Measurements from ENCODE around the gene CFAP46.

CFAP46 gene

GRCh38 chr10:132876993-132877431, 65.4 kb downstream of the CFAP46 start:
- H3K36me3 ChIP-seq (ENCODE audit: control insufficient read depth in 4 of 4, insufficient read depth in 4 of 4, low read length in 3 of 4) = no peaks in the 10 kb centered on the region
- no peak overlapping the region for H3K4me3 ChIP-seq (ENCODE audit: control insufficient read depth in 1 of 7, extremely low read depth in 1 of 7, insufficient read depth in 4 of 7, low read depth in 2 of 7, low read length in 6 of 7)
- H3K4me1 ChIP-seq (ENCODE audit: control extremely low read depth in 1 of 4, control insufficient read depth in 4 of 4, insufficient read depth in 4 of 4, low read length in 3 of 4) = peaks cover 0 to 3% (median under 1%) of the 10 kb centered on the region in 4 experiments
- CTCF ChIA-PET = no interaction called here
- H3K27ac ChIP-seq (ENCODE audit: insufficient read depth in 1 of 2, low read depth in 1 of 2, low read length in 2 of 2, poor library complexity in 1 of 2, severe bottlenecking in 2 of 2) = no peak overlapping the region
- H3K27me3 ChIP-seq (replicated peaks in 2 of 5; ENCODE audit: control insufficient read depth in 4 of 5, insufficient read depth in 5 of 5, low read length in 4 of 5) = peaks cover 0 to 69% (median 4%) of the 10 kb centered on the region in 5 experiments
- WGBS (ENCODE audit: insufficient coverage) = 91% methylated on average over 15 of the region's 15 CpGs
- peaks cover 0 to 10% (median 0%) of the 10 kb centered on the region in 5 experiments for H3K9me3 ChIP-seq (ENCODE audit: control extremely low read depth in 1 of 5, control insufficient read depth in 4 of 5, insufficient read depth in 2 of 5, low read depth in 1 of 5, low read length in 4 of 5)
- POLR2A ChIA-PET = no interaction called here
- DNase-seq = no peak

GRCh38 chr10:132876131-132876860, 66.1 kb downstream of the CFAP46 start:
- H3K27ac ChIP-seq (ENCODE audit: insufficient read depth in 1 of 2, low read depth in 1 of 2, low read length in 2 of 2, poor library complexity in 1 of 2, severe bottlenecking in 2 of 2) = no peak overlapping the region
- no peak for DNase-seq
- H3K36me3 ChIP-seq (ENCODE audit: control insufficient read depth in 4 of 4, insufficient read depth in 4 of 4, low read length in 3 of 4) = no peaks in the 10 kb centered on the region
- peaks cover 0 to 12% (median 0%) of the 10 kb centered on the region in 5 experiments for H3K9me3 ChIP-seq (ENCODE audit: control extremely low read depth in 1 of 5, control insufficient read depth in 4 of 5, insufficient read depth in 2 of 5, low read depth in 1 of 5, low read length in 4 of 5)
- WGBS (ENCODE audit: insufficient coverage) = 97% methylated on average over 17 of the region's 18 CpGs
- H3K4me1 ChIP-seq (ENCODE audit: control extremely low read depth in 1 of 4, control insufficient read depth in 4 of 4, insufficient read depth in 4 of 4, low read length in 3 of 4) = peaks cover 0 to 3% (median under 1%) of the 10 kb centered on the region in 4 experiments
- H3K4me3 ChIP-seq (ENCODE audit: control insufficient read depth in 1 of 7, extremely low read depth in 1 of 7, insufficient read depth in 4 of 7, low read depth in 2 of 7, low read length in 6 of 7) = no peak overlapping the region
- ChIA-PET POLR2A (no interaction called here), CTCF (no interaction called here)
- H3K27me3 ChIP-seq (replicated peaks in 2 of 5; ENCODE audit: control insufficient read depth in 4 of 5, insufficient read depth in 5 of 5, low read length in 4 of 5) = peaks cover 0 to 66% (median 4%) of the 10 kb centered on the region in 5 experiments

- Histone ChIP-seq H3K27ac (ENCODE audit: insufficient read depth in 1 of 2, low read depth in 1 of 2, low read length in 2 of 2, poor library complexity in 1 of 2, severe bottlenecking in 2 of 2) (no peak overlapping the region), H3K4me3 (ENCODE audit: control insufficient read depth in 1 of 7, extremely low read depth in 1 of 7, insufficient read depth in 4 of 7, low read depth in 2 of 7, low read length in 6 of 7) (no peak overlapping the region), H3K27me3 (replicated peaks in 2 of 5; ENCODE audit: control insufficient read depth in 4 of 5, insufficient read depth in 5 of 5, low read length in 4 of 5) (peaks cover 0 to 65% (median 4%) of the 10 kb centered on the region in 5 experiments), H3K4me1 (ENCODE audit: control extremely low read depth in 1 of 4, control insufficient read depth in 4 of 4, insufficient read depth in 4 of 4, low read length in 3 of 4) (peaks cover 0 to 3% (median under 1%) of the 10 kb centered on the region in 4 experiments), H3K9me3 (ENCODE audit: control extremely low read depth in 1 of 5, control insufficient read depth in 4 of 5, insufficient read depth in 2 of 5, low read depth in 1 of 5, low read length in 4 of 5) (peaks cover 0 to 20% (median 0%) of the 10 kb centered on the region in 5 experiments), H3K36me3 (ENCODE audit: control insufficient read depth in 4 of 4, insufficient read depth in 4 of 4, low read length in 3 of 4) (no peaks in the 10 kb centered on the region)
- ChIA-PET POLR2A (no interaction called here), CTCF (no interaction called here)
- WGBS (ENCODE audit: insufficient coverage) = 100% methylated on average over 2 of the region's 2 CpGs
- DNase-seq = no peak
These were observed 66.9 kb downstream of the CFAP46 start for GRCh38 chr10:132875435-132875834.

DNA sequence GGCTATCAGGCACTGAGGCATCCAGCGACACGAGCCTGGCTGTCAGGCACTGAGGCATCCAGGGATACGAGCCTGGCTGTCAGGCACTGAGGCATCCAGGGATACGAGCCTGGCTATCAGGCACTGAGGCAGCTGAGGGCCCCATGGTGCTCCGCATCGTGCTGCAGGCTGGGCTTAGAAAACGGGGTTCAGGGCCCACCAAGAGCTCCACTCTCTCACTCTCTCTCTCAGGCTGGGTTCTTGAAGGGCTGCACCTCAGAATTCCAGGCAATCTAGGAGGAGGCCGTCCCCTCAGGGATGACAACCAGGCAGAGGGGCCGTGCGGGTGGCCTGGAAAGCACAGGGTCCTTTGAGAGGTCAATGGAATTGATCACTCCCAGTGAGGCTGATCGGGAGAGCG, 69.0 kb downstream of the CFAP46 start:
- POLR2A ChIA-PET = no interaction called here

GRCh38 chr10:132872658-132873057, 69.7 kb downstream of the CFAP46 start:
- Histone ChIP-seq H3K4me1 (ENCODE audit: control extremely low read depth in 1 of 4, control insufficient read depth in 4 of 4, insufficient read depth in 4 of 4, low read length in 3 of 4) (no peaks in the 10 kb centered on the region), H3K9me3 (ENCODE audit: control extremely low read depth in 1 of 5, control insufficient read depth in 4 of 5, insufficient read depth in 2 of 5, low read depth in 1 of 5, low read length in 4 of 5) (peaks cover 0 to 26% (median 0%) of the 10 kb centered on the region in 5 experiments), H3K4me3 (ENCODE audit: control insufficient read depth in 1 of 7, extremely low read depth in 1 of 7, insufficient read depth in 4 of 7, low read depth in 2 of 7, low read length in 6 of 7) (no peak overlapping the region), H3K36me3 (ENCODE audit: control insufficient read depth in 4 of 4, insufficient read depth in 4 of 4, low read length in 3 of 4) (no peaks in the 10 kb centered on the region), H3K27ac (ENCODE audit: insufficient read depth in 1 of 2, low read depth in 1 of 2, low read length in 2 of 2, poor library complexity in 1 of 2, severe bottlenecking in 2 of 2) (no peak overlapping the region), H3K27me3 (replicated peaks in 2 of 5; ENCODE audit: control insufficient read depth in 4 of 5, insufficient read depth in 5 of 5, low read length in 4 of 5) (peaks cover 0 to 45% (median 2%) of the 10 kb centered on the region in 5 experiments)
- CTCF ChIA-PET = no interaction called here
- 90% methylated on average over 4 of the region's 13 CpGs for WGBS (ENCODE audit: insufficient coverage)
- DNase-seq = no peak
- POLR2A ChIA-PET = no interaction called here

More for the DNA sequence above, 69.0 kb downstream of the CFAP46 start:
- Histone ChIP-seq H3K9me3 (ENCODE audit: control extremely low read depth in 1 of 5, control insufficient read depth in 4 of 5, insufficient read depth in 2 of 5, low read depth in 1 of 5, low read length in 4 of 5) (peaks cover 0 to 26% (median 0%) of the 10 kb centered on the region in 5 experiments), H3K27me3 (replicated peaks in 2 of 5; ENCODE audit: control insufficient read depth in 4 of 5, insufficient read depth in 5 of 5, low read length in 4 of 5) (peaks cover 0 to 51% (median 2%) of the 10 kb centered on the region in 5 experiments), H3K27ac (ENCODE audit: insufficient read depth in 1 of 2, low read depth in 1 of 2, low read length in 2 of 2, poor library complexity in 1 of 2, severe bottlenecking in 2 of 2) (no peak overlapping the region), H3K4me3 (ENCODE audit: control insufficient read depth in 1 of 7, extremely low read depth in 1 of 7, insufficient read depth in 4 of 7, low read depth in 2 of 7, low read length in 6 of 7) (no peak overlapping the region), H3K4me1 (ENCODE audit: control extremely low read depth in 1 of 4, control insufficient read depth in 4 of 4, insufficient read depth in 4 of 4, low read length in 3 of 4) (no peaks in the 10 kb centered on the region), H3K36me3 (ENCODE audit: control insufficient read depth in 4 of 4, insufficient read depth in 4 of 4, low read length in 3 of 4) (no peaks in the 10 kb centered on the region)
- no peak for DNase-seq
- CTCF ChIA-PET = no interaction called here
- WGBS (ENCODE audit: insufficient coverage) = 91% methylated on average over 12 of the region's 12 CpGs

DNA sequence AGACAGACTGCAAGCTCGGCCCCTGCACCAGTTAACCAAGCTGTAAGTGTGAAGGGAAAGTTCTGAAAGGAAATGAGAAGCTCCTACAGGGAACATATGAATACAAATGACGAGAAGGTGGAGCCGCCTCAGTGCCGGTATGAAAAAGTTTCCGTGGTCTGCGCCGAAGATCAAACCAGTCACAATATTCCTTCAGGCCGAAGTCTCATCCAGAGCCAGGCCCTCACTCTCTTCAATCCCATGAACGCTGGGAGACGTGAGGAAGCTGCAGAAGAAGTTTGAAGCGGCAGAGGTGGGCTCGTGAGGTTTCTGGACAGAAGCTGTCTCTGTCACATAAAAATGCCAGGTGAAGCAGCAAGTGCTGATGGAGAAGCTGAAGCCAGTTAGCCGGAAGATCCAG, 71.9 kb downstream of the CFAP46 start:
- peaks cover 0 to 24% (median 2%) of the 10 kb centered on the region in 5 experiments for H3K27me3 ChIP-seq (replicated peaks in 2 of 5; ENCODE audit: control insufficient read depth in 4 of 5, insufficient read depth in 5 of 5, low read length in 4 of 5)
- DNase-seq = no peak
- no peaks in the 10 kb centered on the region for H3K36me3 ChIP-seq (ENCODE audit: control insufficient read depth in 4 of 4, insufficient read depth in 4 of 4, low read length in 3 of 4)
- peaks cover 0 to 2% (median under 1%) of the 10 kb centered on the region in 4 experiments for H3K4me1 ChIP-seq (ENCODE audit: control extremely low read depth in 1 of 4, control insufficient read depth in 4 of 4, insufficient read depth in 4 of 4, low read length in 3 of 4)
- H3K9me3 ChIP-seq (ENCODE audit: control extremely low read depth in 1 of 5, control insufficient read depth in 4 of 5, insufficient read depth in 2 of 5, low read depth in 1 of 5, low read length in 4 of 5) = peaks cover 0 to 21% (median 0%) of the 10 kb centered on the region in 5 experiments
- no peak overlapping the region for H3K4me3 ChIP-seq (ENCODE audit: control insufficient read depth in 1 of 7, extremely low read depth in 1 of 7, insufficient read depth in 4 of 7, low read depth in 2 of 7, low read length in 6 of 7)
- H3K27ac ChIP-seq (ENCODE audit: insufficient read depth in 1 of 2, low read depth in 1 of 2, low read length in 2 of 2, poor library complexity in 1 of 2, severe bottlenecking in 2 of 2) = no peak overlapping the region
- ChIA-PET CTCF (interaction anchor here (0.8 to 1.6 kb wide), 2 partner anchors 10 to 67 kb away, joined by 3 read pairs; no protein-coding TSS in a partner anchor), POLR2A (no interaction called here)
- 95% methylated on average over 13 of the region's 13 CpGs for WGBS (ENCODE audit: insufficient coverage)

GRCh38 chr10:132869621-132870020, 72.7 kb downstream of the CFAP46 start:
- no peak overlapping the region for H3K4me3 ChIP-seq (ENCODE audit: control insufficient read depth in 1 of 7, extremely low read depth in 1 of 7, insufficient read depth in 4 of 7, low read depth in 2 of 7, low read length in 6 of 7)
- peaks cover 0 to 20% (median 2%) of the 10 kb centered on the region in 5 experiments for H3K27me3 ChIP-seq (replicated peaks in 2 of 5; ENCODE audit: control insufficient read depth in 4 of 5, insufficient read depth in 5 of 5, low read length in 4 of 5)
- H3K36me3 ChIP-seq (ENCODE audit: control insufficient read depth in 4 of 4, insufficient read depth in 4 of 4, low read length in 3 of 4) = no peaks in the 10 kb centered on the region
- H3K9me3 ChIP-seq (ENCODE audit: control extremely low read depth in 1 of 5, control insufficient read depth in 4 of 5, insufficient read depth in 2 of 5, low read depth in 1 of 5, low read length in 4 of 5) = peaks cover 0 to 16% (median 0%) of the 10 kb centered on the region in 5 experiments
- peaks cover 0 to 10% (median 4%) of the 10 kb centered on the region in 4 experiments for H3K4me1 ChIP-seq (ENCODE audit: control extremely low read depth in 1 of 4, control insufficient read depth in 4 of 4, insufficient read depth in 4 of 4, low read length in 3 of 4)
- ChIA-PET CTCF (interaction anchor here (0.8 kb wide), 1 partner anchor 9 kb away, joined by 3 read pairs; no protein-coding TSS in a partner anchor), POLR2A (no interaction called here)
- H3K27ac ChIP-seq (ENCODE audit: insufficient read depth in 1 of 2, low read depth in 1 of 2, low read length in 2 of 2, poor library complexity in 1 of 2, severe bottlenecking in 2 of 2) = no peak overlapping the region
- 89% methylated on average over 15 of the region's 16 CpGs for WGBS (ENCODE audit: insufficient coverage)
- DNase-seq = no peak

Measured in common myeloid progenitor, CD34-positive (primary cell).